ENCODE measurements around the gene BSCL2.

Gene BSCL2

DNA sequence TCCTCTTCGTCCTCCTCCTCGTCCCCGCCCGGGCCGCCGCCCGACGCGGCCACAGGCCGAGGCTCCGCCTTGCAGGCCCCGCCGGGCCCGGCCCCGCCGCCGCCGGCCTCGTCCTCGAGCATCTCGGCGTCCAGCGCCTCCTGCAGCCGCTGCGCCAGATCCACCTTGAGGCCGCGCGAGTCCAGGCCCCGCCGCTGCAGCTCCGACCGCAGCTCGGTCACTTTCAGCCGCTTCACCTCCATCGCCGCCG is 19.6 kb upstream of the BSCL2 start:
- no peak for DNase-seq (ENCODE audit: low read depth in 2 of 2)
- peak overlapping the region; percentile 89 to 93 for H3K4me3 ChIP-seq (replicated peaks in 1 of 2; ENCODE audit: low read depth in 2 of 2, low read length in 2 of 2)
- no peak for TF ChIP-seq CTCF (IDR thresholded peaks at IDR 0.05; ENCODE audit: low read depth, low read length)

GRCh38 chr11:62726156-62726914 is 19.1 kb upstream of the BSCL2 start:
- DNase-seq (ENCODE audit: low read depth in 2 of 2), result no peak
- peak overlapping the region; percentile 89 to 93 for H3K4me3 ChIP-seq (replicated peaks in 1 of 2; ENCODE audit: low read depth in 2 of 2, low read length in 2 of 2)
- no peak for TF ChIP-seq CTCF (IDR thresholded peaks at IDR 0.05; ENCODE audit: low read depth, low read length)

GRCh38 chr11:62725646-62726045 is 18.4 kb upstream of the BSCL2 start:
- no peak for TF ChIP-seq CTCF (IDR thresholded peaks at IDR 0.05; ENCODE audit: low read depth, low read length)
- H3K4me3 ChIP-seq (replicated peaks in 1 of 2; ENCODE audit: low read depth in 2 of 2, low read length in 2 of 2), result peak overlapping the region; percentile 89 to 93
- DNase-seq (ENCODE audit: low read depth in 2 of 2), result no peak

DNA sequence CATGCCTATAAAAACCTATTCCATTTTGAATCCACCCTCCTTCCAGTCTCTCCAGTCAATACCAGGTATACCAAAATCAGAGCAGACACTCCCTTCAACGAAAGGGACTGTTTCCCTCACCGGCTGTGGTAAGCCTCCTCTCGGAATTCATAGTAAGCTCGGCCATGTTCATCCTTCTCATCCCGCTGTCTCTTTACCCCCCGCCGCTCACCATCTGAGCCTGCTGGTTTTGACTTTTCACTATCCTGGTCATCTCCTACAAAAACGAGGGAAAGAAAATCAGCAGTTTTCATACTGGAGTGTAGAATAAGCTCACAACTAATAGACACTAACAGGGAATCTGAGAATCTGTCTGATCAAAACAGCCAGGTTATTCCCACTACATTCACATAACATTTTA is 16.9 kb upstream of the BSCL2 start:
- TF ChIP-seq CTCF (IDR thresholded peaks at IDR 0.05; ENCODE audit: low read depth, low read length), result no peak
- H3K4me3 ChIP-seq (replicated peaks in 1 of 2; ENCODE audit: low read depth in 2 of 2, low read length in 2 of 2), result peak overlapping the region; percentile 89 to 93
- DNase-seq (ENCODE audit: low read depth in 2 of 2), result no peak

DNA sequence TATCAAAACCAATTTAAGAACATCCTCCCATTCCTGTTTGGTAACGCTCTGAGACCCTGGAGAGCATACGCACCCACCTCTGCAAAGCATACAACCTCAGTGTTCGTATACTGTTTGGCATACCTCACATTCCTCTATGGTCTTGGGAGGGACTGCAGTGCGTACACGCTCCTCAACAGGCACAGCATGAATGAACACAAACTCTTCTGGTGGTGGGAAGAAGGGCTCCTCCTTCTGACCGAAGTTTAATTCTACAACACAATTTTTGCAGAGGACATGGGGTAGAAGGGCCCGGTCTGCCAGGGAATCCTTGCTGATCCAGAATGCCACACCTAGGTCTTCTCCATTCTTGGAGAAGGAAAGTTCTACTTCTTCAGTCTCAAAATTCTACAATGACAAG is 14.8 kb upstream of the BSCL2 start:
- H3K4me3 ChIP-seq (replicated peaks in 1 of 2; ENCODE audit: low read depth in 2 of 2, low read length in 2 of 2), result no peak overlapping the region
- peak; percentile 44 to 55 for DNase-seq (ENCODE audit: low read depth in 2 of 2)
- TF ChIP-seq CTCF (IDR thresholded peaks at IDR 0.05; ENCODE audit: low read depth, low read length), result no peak

GRCh38 chr11:62719302-62719978 is 12.2 kb upstream of the BSCL2 start:
- no peak for TF ChIP-seq CTCF (IDR thresholded peaks at IDR 0.05; ENCODE audit: low read depth, low read length)
- no peak for DNase-seq (ENCODE audit: low read depth in 2 of 2)
- no peak overlapping the region for H3K4me3 ChIP-seq (replicated peaks in 1 of 2; ENCODE audit: low read depth in 2 of 2, low read length in 2 of 2)

Data from cardiac fibroblast (primary cell).